ENCODE measurements around the gene CYP2C18. TPM values are rescaled to one million over a fixed set of nuclear protein-coding genes. Genes with fewer than 3 reads are reported as not detected.
"Not testable (repeated sequence)": the region's sequence is repeated elsewhere in the genome, so short reads cannot be mapped to it uniquely, and the experiment has no call there.

Gene CYP2C18
- not detected for total RNA-seq

DNA sequence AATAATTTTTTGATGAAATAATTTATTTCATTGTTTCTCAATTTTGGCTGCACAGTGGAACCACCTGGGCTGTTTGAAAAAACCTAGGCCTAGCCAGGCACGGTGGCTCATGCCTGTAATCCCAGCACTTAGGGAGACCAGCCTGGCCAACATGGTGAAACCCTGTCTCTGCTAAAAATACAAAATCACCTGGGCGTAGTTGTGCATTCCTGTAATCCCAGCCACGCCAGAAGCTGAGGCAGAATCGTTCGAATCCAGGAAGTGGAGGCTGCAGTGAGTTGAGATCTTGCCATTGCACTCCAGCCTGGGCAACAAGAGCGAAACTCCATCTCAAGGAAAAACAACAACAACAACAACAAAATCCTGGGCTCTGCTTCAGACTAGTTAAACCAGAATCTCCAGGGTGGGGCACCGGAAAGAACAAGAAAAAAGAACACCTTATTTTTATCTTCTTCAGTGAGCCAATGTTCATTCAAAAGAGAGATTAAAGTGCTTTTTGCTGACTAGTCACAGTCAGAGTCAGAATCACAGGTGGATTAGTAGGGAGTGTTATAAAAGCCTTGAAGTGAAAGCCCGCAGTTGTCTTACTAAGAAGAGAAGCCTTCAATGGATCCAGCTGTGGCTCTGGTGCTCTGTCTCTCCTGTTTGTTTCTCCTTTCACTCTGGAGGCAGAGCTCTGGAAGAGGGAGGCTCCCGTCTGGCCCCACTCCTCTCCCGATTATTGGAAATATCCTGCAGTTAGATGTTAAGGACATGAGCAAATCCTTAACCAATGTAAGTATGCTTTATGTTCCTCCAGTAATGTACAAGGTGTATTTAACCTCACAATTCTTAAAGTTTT, at the start of gene CYP2C18:
CYP2C18 (plus strand) TSS at position 516 of the 841 bp plus-strand sequence; CDS start at position 607, 91 bp downstream.
- Mint-ChIP-seq H3K27me3 (no peaks in the 10 kb centered on the region), H3K4me3 (no peak within 1 kb of the TSS), H3K9me3 (no peaks in the 10 kb centered on the region), H3K4me1 (no peaks in the 10 kb centered on the region), H3K36me3 (ENCODE audit: low read depth) (no peaks in the 10 kb centered on the region), H3K27ac (no peak within 1 kb of the TSS)
- ChIA-PET POLR2A (no interaction called here), CTCF (no interaction called here)
- no peak for DNase-seq

GRCh38 chr10:94638097-94638496, 45.4 kb upstream of the CYP2C18 start:
- H3K36me3 Mint-ChIP-seq (ENCODE audit: low read depth); H3K27me3 Mint-ChIP-seq; POLR2A ChIA-PET; H3K27ac Mint-ChIP-seq; DNase-seq; CTCF ChIA-PET; H3K4me1 Mint-ChIP-seq; H3K4me3 Mint-ChIP-seq; H3K9me3 Mint-ChIP-seq: not testable (repeated sequence)

GRCh38 chr10:94639902-94640301, 43.6 kb upstream of the CYP2C18 start:
- no peaks in the 10 kb centered on the region for H3K4me1 Mint-ChIP-seq
- no peak overlapping the region for H3K27ac Mint-ChIP-seq
- H3K4me3 Mint-ChIP-seq: no peak overlapping the region
- no peak for DNase-seq
- H3K9me3 Mint-ChIP-seq: peaks cover 4% of the 10 kb centered on the region
- no peaks in the 10 kb centered on the region for H3K27me3 Mint-ChIP-seq
- POLR2A ChIA-PET: no interaction called here
- CTCF ChIA-PET: no interaction called here
- no peaks in the 10 kb centered on the region for H3K36me3 Mint-ChIP-seq (ENCODE audit: low read depth)

- CTCF ChIA-PET: no interaction called here
- H3K27me3 Mint-ChIP-seq: no peaks in the 10 kb centered on the region
- peaks cover 4% of the 10 kb centered on the region for H3K9me3 Mint-ChIP-seq
- POLR2A ChIA-PET: no interaction called here
- no peak for DNase-seq
- no peak overlapping the region for H3K4me3 Mint-ChIP-seq
- H3K27ac Mint-ChIP-seq: no peak overlapping the region
- H3K36me3 Mint-ChIP-seq (ENCODE audit: low read depth): no peaks in the 10 kb centered on the region
- no peaks in the 10 kb centered on the region for H3K4me1 Mint-ChIP-seq
Observed at GRCh38 chr10:94640562-94640961, 43.0 kb upstream of the CYP2C18 start.

GRCh38 chr10:94641480-94641879, 42.0 kb upstream of the CYP2C18 start:
- DNase-seq: no peak
- Mint-ChIP-seq H3K27me3 (no peaks in the 10 kb centered on the region), H3K4me3 (no peak overlapping the region), H3K9me3 (peaks cover 4% of the 10 kb centered on the region), H3K4me1 (no peaks in the 10 kb centered on the region), H3K36me3 (ENCODE audit: low read depth) (no peaks in the 10 kb centered on the region), H3K27ac (no peak overlapping the region)
- POLR2A ChIA-PET: no interaction called here
- CTCF ChIA-PET: no interaction called here

DNA sequence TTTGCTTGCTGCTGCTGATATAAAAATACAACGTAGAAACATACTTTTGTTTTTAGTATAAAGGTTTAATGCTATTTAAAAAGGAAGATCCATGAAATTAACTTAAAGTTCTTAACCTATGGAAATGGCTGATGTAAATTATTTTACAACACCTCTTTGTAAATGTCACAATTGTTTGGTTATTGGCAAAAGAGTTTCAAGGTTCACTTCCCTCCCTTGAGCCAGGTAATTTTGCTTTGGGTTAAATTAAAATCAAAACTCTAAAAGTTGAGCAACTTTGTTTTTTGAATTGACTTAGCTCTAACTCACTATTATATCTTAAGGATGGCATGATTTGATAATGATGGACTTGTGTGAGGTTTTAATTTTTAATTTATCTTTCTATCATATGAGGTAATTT, 39.2 kb upstream of the CYP2C18 start:
- DNase-seq: no peak
- no peaks in the 10 kb centered on the region for H3K9me3 Mint-ChIP-seq
- no peak overlapping the region for H3K4me3 Mint-ChIP-seq
- ChIA-PET POLR2A (no interaction called here), CTCF (no interaction called here)
- H3K27ac Mint-ChIP-seq: no peak overlapping the region
- no peaks in the 10 kb centered on the region for H3K4me1 Mint-ChIP-seq
- H3K36me3 Mint-ChIP-seq (ENCODE audit: low read depth): no peaks in the 10 kb centered on the region
- no peaks in the 10 kb centered on the region for H3K27me3 Mint-ChIP-seq

DNA sequence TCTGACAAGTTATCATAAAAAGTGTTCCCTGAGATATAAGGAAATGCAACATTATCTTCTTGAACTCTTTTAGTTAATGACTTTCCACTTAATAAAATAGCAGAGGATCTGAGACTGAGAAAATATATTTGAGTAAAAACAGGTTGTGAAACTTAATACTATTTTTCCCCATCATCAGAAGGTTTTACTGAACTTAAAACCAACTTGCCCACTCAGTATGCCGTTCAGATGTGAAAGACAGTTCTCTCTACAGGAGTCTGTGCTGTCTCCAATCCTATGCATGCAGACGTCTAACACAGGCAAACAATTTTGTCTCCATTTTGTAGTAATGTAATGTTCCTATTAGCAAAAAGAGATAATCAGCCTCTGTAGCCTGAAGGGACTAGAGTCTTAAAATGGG, 38.2 kb upstream of the CYP2C18 start:
- ChIA-PET POLR2A (no interaction called here), CTCF (no interaction called here)
- no peak for DNase-seq
- Mint-ChIP-seq H3K4me3 (no peak overlapping the region), H3K27ac (no peak overlapping the region), H3K27me3 (no peaks in the 10 kb centered on the region), H3K4me1 (no peaks in the 10 kb centered on the region), H3K9me3 (no peaks in the 10 kb centered on the region), H3K36me3 (ENCODE audit: low read depth) (no peaks in the 10 kb centered on the region)

- POLR2A ChIA-PET; H3K9me3 Mint-ChIP-seq; H3K4me3 Mint-ChIP-seq; CTCF ChIA-PET; H3K4me1 Mint-ChIP-seq; DNase-seq; H3K36me3 Mint-ChIP-seq (ENCODE audit: low read depth); H3K27me3 Mint-ChIP-seq; H3K27ac Mint-ChIP-seq: not testable (repeated sequence)
Observed at GRCh38 chr10:94655201-94655600, 28.3 kb upstream of the CYP2C18 start.

DNA sequence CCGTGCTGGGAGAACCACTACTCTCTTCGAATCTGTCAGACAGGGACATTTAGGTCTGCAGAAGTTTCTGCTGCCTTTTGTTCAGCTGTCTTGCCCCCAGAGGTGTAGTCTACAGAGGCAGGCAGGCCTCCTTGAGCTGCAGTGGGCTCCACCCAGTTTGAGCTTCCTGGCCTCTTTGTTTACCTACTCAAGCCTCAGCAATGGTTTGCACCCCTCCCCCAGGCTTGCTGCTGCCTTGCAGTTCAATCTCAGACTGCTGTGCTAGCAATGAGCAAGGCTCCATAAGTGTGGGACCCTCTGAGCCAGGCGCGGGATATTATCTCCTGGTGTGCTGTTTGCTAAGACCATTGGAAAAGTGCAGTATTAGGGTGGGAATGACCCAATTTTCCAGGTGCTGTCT, 20.5 kb upstream of the CYP2C18 start:
- H3K9me3 Mint-ChIP-seq; H3K27ac Mint-ChIP-seq; H3K4me3 Mint-ChIP-seq; H3K4me1 Mint-ChIP-seq; H3K27me3 Mint-ChIP-seq; POLR2A ChIA-PET; DNase-seq; H3K36me3 Mint-ChIP-seq (ENCODE audit: low read depth); CTCF ChIA-PET: not testable (repeated sequence)

DNA sequence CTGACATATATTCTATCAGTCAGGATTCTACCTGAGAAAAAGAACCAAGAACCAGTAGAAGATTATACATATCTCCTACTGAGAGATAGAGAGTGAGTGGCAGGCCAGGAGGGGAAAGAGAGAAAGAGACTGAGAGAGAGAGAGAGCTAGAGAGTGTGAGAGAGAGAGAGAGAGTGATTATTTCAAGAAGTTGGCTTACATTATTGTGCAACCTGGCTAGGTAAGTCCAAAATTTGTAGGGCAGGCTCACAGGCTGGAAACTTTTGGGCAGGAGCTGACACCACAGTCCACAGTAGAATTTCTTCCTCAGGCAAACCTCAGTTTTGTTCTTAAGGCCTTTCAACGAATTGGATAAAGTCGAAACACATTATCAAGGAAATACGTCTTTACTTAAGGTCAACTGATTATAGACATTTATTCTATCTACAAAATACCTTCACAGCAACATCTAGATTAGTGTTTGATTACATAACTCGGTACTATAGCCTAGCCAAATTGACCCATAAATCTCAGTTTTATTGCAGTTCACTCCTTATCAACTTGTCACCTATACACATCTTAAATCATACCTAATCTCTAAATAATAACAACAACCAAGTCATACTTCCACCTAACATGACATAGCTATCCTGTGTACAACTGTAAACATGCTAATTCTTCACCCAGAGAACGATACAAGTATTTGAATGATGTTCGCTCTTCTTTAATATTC, 17.0 kb upstream of the CYP2C18 start:
- Mint-ChIP-seq H3K4me3 (no peak overlapping the region), H3K27ac (no peak overlapping the region), H3K4me1 (no peaks in the 10 kb centered on the region), H3K9me3 (no peaks in the 10 kb centered on the region), H3K36me3 (ENCODE audit: low read depth) (no peaks in the 10 kb centered on the region), H3K27me3 (no peaks in the 10 kb centered on the region)
- DNase-seq: no peak
- ChIA-PET CTCF (no interaction called here), POLR2A (no interaction called here)

GRCh38 chr10:94673614-94674321, 9.8 kb upstream of the CYP2C18 start:
- CTCF ChIA-PET: no interaction called here

GRCh38 chr10:94676496-94676895, 7.0 kb upstream of the CYP2C18 start:
- H3K4me3 Mint-ChIP-seq: no peak overlapping the region
- no peaks in the 10 kb centered on the region for H3K9me3 Mint-ChIP-seq
- H3K27me3 Mint-ChIP-seq: no peaks in the 10 kb centered on the region
- POLR2A ChIA-PET: no interaction called here
- CTCF ChIA-PET: no interaction called here
- H3K4me1 Mint-ChIP-seq: no peaks in the 10 kb centered on the region
- no peak for DNase-seq
- H3K27ac Mint-ChIP-seq: no peak overlapping the region
- H3K36me3 Mint-ChIP-seq (ENCODE audit: low read depth): no peaks in the 10 kb centered on the region

More at GRCh38 chr10:94673614-94674321, 9.8 kb upstream of the CYP2C18 start:
- H3K4me1 Mint-ChIP-seq: no peaks in the 10 kb centered on the region
- H3K4me3 Mint-ChIP-seq: no peak overlapping the region
- H3K27me3 Mint-ChIP-seq: no peaks in the 10 kb centered on the region
- DNase-seq: no peak
- H3K27ac Mint-ChIP-seq: no peak overlapping the region
- POLR2A ChIA-PET: no interaction called here
- no peaks in the 10 kb centered on the region for H3K36me3 Mint-ChIP-seq (ENCODE audit: low read depth)
- H3K9me3 Mint-ChIP-seq: no peaks in the 10 kb centered on the region

GRCh38 chr10:94677691-94678090, 5.8 kb upstream of the CYP2C18 start:
- Mint-ChIP-seq H3K36me3 (ENCODE audit: low read depth) (no peaks in the 10 kb centered on the region), H3K27ac (no peak overlapping the region), H3K4me3 (no peak overlapping the region), H3K9me3 (no peaks in the 10 kb centered on the region), H3K27me3 (no peaks in the 10 kb centered on the region), H3K4me1 (no peaks in the 10 kb centered on the region)
- CTCF ChIA-PET: no interaction called here
- POLR2A ChIA-PET: no interaction called here
- no peak for DNase-seq

GRCh38 chr10:94678475-94678874, 5.1 kb upstream of the CYP2C18 start:
- Mint-ChIP-seq H3K36me3 (ENCODE audit: low read depth) (no peaks in the 10 kb centered on the region), H3K27me3 (no peaks in the 10 kb centered on the region), H3K4me1 (no peaks in the 10 kb centered on the region), H3K27ac (no peak overlapping the region), H3K9me3 (no peaks in the 10 kb centered on the region), H3K4me3 (no peak overlapping the region)
- POLR2A ChIA-PET: no interaction called here
- DNase-seq: no peak
- CTCF ChIA-PET: no interaction called here

Measured in activated CD4-positive, alpha-beta memory T cell treated with anti-CD3 and anti-CD28 coated beads, Interleukin-2, amount 10 ng/mL, durations not matched to agents 7 days and 5 days (primary cell).